ENCODE data around the gene KYNU. TPM values are rescaled to one million over a fixed set of nuclear protein-coding genes. Genes with fewer than 3 reads are reported as not detected.

Gene KYNU
- total RNA-seq, 1 donor from 2014 or later, result not detected

- Mint-ChIP-seq H3K4me1 (ENCODE audit: low read depth) (no peaks in the 10 kb centered on the region), H3K9me3 (ENCODE audit: low read depth) (peaks cover 7% of the 10 kb centered on the region), H3K27ac (no peak overlapping the region), H3K4me3 (ENCODE audit: low read depth) (no peak overlapping the region), H3K27me3 (no peaks in the 10 kb centered on the region), H3K36me3 (ENCODE audit: insufficient read depth) (no peaks in the 10 kb centered on the region)
- DNase-seq (ENCODE audit: low spot score, unreplicated experiment), result no peak
- TF ChIP-seq CTCF (IDR thresholded peaks at IDR 0.05; ENCODE audit: unreplicated experiment), result no peak
Measured at GRCh38 chr2:142915502-142915901, 38.0 kb downstream of the KYNU start.

- Mint-ChIP-seq H3K27ac (no peak overlapping the region), H3K4me1 (ENCODE audit: low read depth) (no peaks in the 10 kb centered on the region), H3K36me3 (ENCODE audit: insufficient read depth) (no peaks in the 10 kb centered on the region), H3K9me3 (ENCODE audit: low read depth) (peaks cover under 1% of the 10 kb centered on the region), H3K4me3 (ENCODE audit: low read depth) (no peak overlapping the region), H3K27me3 (no peaks in the 10 kb centered on the region)
- no peak for TF ChIP-seq CTCF (IDR thresholded peaks at IDR 0.05; ENCODE audit: unreplicated experiment)
- no peak for DNase-seq (ENCODE audit: low spot score, unreplicated experiment)
Measured at GRCh38 chr2:142918624-142919023, 41.2 kb downstream of the KYNU start.

GRCh38 chr2:142920571-142920970 lies 43.1 kb downstream of the KYNU start:
- no peak for DNase-seq (ENCODE audit: low spot score, unreplicated experiment)
- Mint-ChIP-seq H3K27ac (no peak overlapping the region), H3K27me3 (no peaks in the 10 kb centered on the region), H3K9me3 (ENCODE audit: low read depth) (no peaks in the 10 kb centered on the region), H3K4me1 (ENCODE audit: low read depth) (no peaks in the 10 kb centered on the region), H3K4me3 (ENCODE audit: low read depth) (no peak overlapping the region), H3K36me3 (ENCODE audit: insufficient read depth) (no peaks in the 10 kb centered on the region)
- TF ChIP-seq CTCF (IDR thresholded peaks at IDR 0.05; ENCODE audit: unreplicated experiment), result no peak

- no peaks in the 10 kb centered on the region for H3K4me1 Mint-ChIP-seq (ENCODE audit: low read depth)
- H3K27me3 Mint-ChIP-seq, result no peaks in the 10 kb centered on the region
- DNase-seq (ENCODE audit: low spot score, unreplicated experiment), result no peak
- H3K36me3 Mint-ChIP-seq (ENCODE audit: insufficient read depth), result no peaks in the 10 kb centered on the region
- peaks cover 3% of the 10 kb centered on the region for H3K9me3 Mint-ChIP-seq (ENCODE audit: low read depth)
- H3K4me3 Mint-ChIP-seq (ENCODE audit: low read depth), result no peak overlapping the region
- no peak overlapping the region for H3K27ac Mint-ChIP-seq
- no peak for TF ChIP-seq CTCF (IDR thresholded peaks at IDR 0.05; ENCODE audit: unreplicated experiment)
Measured at GRCh38 chr2:142926445-142926844, 49.0 kb downstream of the KYNU start.

- H3K9me3 Mint-ChIP-seq (ENCODE audit: low read depth), result peaks cover 8% of the 10 kb centered on the region
- H3K27me3 Mint-ChIP-seq, result no peaks in the 10 kb centered on the region
- H3K27ac Mint-ChIP-seq, result no peak overlapping the region
- TF ChIP-seq CTCF (IDR thresholded peaks at IDR 0.05; ENCODE audit: unreplicated experiment), result no peak
- H3K4me3 Mint-ChIP-seq (ENCODE audit: low read depth), result no peak overlapping the region
- no peaks in the 10 kb centered on the region for H3K36me3 Mint-ChIP-seq (ENCODE audit: insufficient read depth)
- no peaks in the 10 kb centered on the region for H3K4me1 Mint-ChIP-seq (ENCODE audit: low read depth)
- no peak for DNase-seq (ENCODE audit: low spot score, unreplicated experiment)
Measured at GRCh38 chr2:142930835-142931398, 53.5 kb downstream of the KYNU start.
